Medulla oblongata (tissue), 1 donor: Measurements from ENCODE around the gene BCAS4.

Experiments
- DNase-seq: peaks from one replicate; pipeline ENCODE4 v3.0.0-alpha.2; 2015; ENCODE audit errors: extremely low spot score

BCAS4 gene

DNA sequence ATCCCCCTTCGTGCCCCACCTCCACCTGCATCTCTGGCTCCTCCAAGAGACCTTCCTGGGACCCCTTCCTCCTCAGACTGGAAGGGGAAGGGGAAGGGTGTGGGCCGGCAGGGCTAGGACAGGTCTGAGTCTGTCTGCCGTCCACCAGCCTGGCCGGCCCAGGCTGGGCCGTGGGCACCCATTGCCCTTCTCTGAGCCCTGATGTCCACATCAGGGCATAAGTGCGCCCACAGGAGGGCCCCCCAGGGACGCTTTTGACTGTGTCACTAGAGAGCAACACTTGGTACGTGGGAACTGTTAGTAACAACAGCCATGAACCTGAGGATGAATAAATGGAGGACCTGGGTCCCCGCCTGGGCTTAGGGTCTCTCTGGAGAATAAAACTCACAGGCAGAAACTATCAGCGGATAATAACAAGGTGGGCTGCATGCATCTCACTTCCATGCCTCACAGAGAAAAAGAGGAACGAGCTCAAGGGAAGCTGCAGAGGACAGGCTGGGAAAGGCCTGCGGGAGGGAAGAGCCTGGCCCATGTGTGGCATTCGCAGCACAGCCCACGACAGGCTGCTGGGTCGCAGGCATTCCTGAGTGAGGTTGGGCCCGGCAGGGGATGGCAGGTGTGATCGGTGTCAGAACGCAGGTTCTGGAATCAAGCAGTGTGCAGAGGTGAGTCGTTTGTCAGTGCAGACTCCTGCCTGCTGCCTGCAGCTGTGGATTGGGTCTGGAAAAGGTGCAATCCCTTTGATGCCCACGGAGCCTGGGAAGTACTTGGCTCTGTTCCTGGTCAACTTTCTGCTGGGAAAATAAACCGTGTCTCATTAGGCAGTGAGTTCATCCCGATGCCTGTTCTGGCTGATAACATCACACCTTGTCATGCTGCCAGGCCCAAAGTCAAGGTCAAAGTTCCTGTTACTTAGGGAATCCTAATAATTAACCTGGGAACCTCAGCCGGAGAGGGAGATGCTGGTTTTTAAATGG lies 60.9 kb downstream of the BCAS4 start:
- no peak for DNase-seq

DNA sequence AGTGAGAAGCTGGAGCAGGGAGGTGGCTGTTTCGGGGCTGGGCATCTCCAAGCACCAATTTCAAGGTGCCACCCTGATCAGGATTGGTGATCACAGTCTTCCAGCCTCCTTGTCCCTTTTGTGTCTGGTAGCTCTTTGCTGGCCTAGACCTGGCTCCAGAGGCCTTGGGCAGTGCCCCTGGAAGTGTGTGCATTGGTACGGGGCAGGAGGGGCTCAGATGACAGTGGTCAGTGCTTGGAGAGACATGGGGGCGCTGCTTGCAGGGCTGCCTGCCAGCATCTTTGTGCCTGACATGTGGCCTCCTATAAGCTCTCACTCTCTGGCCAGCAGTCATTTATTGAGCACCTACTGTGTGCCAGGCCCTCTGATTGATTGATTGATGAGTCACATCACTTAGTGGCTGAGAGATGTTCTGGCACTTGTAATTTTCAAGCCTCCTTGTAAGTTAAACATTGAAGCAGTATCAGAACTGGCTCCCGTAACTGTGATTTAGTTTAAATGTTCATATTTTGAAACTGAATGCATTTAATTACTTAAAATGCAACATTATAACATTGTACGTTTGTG lies 61.7 kb downstream of the BCAS4 start:
- DNase-seq: no peak

DNA sequence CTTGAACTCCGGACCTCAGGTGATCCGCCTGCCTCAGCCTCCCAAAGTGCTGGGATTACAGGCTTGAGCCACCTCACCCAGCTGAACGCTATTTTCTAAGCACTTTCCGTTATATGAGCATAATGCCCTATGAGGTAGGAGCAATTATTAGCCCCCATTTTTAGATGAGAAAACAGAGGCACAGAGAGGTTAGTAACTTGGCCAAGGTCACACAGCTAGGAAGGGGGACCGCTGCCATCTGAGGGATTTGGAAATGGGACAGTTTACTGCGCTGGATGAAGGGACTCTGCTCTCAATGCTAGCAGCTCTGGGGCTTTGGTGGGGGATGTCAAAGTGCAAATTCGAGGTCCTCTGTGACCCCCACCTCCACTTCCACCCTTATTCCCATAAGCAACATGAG lies 62.5 kb downstream of the BCAS4 start:
- no peak for DNase-seq

DNA sequence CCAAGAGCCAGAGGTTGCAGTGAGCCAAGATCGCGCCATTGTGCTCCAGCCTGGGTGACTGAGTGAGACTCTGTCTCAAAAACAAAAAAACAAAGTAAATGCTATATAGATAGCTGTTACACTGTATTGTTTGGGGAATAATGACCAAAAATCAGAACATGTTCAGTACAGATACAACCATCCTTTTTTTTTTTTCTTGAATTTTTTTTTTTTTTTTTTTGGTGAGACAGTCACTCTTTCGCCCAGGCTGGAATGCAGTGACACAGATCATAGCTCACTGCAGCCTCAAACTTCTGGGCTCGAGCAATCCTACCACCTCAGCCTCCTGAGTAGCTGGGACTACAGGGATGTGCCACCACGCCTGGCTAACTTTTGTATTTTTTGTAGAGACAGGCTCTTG lies 63.7 kb downstream of the BCAS4 start:
- DNase-seq: no peak

DNA sequence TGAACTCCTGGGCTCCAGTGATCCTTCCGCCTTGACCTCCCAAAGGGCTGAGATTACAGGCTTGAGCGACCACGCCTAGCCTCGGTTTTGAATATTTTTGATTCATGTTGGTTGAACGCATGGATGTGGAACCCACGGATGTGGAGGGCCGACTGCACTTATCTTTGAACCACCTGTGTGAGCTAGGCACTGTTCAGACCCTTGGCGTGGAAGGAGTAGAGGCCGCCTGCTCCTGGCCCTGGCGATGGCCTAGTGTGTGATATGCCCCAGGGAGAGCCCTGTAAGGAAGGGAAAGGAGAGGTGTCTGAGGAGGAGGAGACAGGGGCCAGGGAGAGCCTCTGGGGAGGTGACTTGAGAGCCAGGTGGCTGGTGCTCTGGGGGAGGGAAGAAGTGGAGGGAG lies 64.3 kb downstream of the BCAS4 start:
- DNase-seq: no peak

DNA sequence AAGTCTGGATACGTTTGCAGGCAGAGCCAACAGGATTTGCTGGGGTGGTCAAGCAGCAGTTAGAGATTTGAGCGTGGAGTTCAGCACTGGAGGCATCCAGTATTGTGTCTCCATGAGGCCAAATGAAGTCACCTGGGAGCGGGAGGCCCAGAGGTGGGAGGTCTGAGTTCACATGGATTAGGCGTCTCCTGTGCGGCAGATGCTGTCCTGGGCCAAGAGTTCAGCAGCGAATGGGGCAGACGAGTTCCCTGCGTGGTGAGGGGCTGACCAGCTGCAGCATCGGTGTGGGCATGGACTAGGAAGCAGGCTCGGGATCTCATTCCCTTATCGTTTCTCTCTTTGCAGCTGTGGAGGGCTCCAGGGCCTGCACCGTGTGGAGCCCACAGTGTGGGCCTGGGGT lies 66.2 kb downstream of the BCAS4 start:
- no peak for DNase-seq

DNA sequence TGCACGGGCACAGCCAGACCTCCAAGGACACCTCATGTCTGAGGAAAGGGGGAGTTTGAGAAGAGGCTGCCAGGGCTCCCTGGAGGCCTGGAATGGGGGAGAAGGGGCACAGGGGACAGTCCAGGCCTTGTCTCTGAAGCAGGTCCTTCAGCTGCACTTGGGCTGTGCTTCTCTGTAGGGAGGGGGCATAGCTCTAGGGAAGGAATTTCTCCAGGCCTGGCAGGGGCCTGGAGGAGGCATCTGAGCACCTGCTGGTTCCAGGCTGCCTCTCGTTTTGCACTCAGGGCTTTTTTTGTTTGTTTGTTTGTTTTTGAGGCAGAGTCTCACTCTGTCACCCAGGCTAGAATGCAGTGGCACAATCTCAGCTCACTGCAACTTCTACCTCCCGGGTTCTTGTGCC lies 67.7 kb downstream of the BCAS4 start:
- DNase-seq: no peak

DNA sequence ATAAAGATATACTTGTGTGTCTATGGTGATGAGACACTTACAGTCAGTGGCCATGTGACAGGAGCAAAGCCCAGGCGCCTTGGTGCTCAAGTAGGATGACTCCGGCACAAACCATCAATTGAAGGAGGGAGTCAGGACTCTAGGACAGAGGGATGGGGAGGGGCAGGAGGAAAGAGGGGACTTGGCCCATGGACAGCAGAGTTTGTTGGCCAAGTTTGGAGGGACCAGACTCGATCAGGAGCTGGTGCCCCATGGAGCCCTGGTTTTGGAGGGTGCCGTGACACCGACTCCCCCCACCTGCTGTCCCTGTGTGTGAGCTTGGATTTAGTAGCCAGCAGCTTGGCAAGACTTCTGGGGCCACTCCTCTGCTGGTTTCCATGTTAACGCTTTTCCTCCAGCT lies 70.3 kb downstream of the BCAS4 start:
- DNase-seq: no peak

DNA sequence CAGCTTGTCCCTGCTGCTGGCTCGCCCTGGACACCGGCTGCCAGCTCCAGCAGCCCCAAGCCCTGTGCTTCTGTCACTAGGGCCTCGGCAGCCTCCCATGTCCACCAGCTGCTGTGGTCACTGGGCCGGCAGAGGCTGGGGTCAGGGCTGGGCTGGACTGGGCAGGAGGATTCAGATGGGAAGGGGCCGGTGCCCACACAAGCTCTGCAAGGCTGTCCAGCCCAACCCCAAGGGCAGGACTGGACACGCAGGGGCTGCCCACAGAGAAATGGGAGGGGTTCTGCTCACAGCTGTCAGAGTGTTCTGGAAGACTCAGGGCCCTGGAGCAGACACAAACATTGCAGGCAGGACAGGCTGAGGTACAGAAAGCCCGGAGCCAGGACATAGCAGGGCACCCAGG lies 70.7 kb downstream of the BCAS4 start:
- no peak for DNase-seq

DNA sequence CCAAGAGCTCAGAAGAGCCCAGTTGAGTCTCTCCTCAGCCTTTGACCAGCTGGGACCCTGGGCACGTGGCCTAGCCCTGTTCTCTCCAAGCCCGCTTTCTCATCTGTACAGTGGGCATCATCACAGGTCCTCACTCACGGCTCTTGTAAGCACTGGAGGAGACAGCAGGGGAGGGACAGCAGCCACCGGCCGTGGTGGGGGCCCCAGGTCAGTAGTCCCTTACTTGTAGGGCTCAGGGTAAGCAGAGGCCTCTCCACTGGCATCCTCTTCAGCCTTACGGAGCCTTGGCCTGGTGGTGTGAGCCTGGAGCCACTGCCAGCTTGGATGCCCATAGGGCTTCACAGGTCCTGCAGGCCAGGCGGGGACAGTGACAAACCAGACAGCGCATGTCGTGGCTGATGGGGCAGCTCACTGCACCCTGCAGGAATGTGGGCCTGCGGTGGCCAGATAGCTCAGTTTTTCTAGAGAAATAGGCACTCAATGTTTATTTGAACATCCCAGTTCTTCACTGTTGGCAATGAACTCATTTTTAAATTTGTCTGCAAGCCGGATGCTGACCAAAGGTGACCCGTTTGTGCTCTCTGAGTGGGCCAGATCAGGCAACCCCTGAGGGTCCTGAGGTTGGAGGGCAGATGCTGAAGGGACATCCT lies 71.3 kb downstream of the BCAS4 start:
- DNase-seq: no peak

DNA sequence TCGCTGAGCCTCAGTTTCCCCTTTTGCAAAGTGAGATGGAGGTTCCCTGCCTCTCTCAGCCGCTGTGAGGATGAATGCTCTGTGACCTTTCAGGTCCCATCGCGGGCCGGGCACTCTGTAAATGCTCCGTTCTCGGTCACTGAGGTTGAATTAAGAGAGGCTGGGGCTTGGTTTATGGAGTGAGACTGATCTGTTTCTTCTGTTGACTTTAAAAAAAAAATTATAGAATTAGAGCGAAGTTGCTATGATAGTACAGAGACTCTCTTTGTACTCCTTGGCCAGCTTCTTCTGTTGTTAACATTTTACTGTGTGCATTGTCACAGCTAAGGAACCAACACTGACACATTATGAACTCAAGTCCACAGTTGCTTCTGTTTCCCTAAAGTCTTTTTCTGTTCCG lies 72.0 kb downstream of the BCAS4 start:
- DNase-seq: no peak

DNA sequence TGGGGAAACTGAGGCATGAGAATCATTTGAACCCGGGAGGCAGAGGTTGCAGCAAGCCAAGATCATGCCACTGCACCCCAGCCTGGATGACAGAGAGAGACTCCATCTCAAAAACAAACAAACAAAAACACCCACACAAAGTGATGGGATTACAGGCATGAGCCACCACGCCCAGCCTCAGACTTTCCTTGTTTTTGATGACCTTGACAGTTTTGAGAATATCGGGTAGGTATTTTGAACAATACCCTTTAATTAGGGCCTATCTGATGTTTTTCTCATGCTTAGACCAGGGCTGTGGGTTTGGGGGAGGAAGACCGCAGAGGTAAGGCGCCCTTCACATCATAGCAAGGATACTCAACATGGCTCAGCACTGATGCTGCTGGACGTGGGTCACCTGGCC lies 72.9 kb downstream of the BCAS4 start:
- no peak for DNase-seq

DNA sequence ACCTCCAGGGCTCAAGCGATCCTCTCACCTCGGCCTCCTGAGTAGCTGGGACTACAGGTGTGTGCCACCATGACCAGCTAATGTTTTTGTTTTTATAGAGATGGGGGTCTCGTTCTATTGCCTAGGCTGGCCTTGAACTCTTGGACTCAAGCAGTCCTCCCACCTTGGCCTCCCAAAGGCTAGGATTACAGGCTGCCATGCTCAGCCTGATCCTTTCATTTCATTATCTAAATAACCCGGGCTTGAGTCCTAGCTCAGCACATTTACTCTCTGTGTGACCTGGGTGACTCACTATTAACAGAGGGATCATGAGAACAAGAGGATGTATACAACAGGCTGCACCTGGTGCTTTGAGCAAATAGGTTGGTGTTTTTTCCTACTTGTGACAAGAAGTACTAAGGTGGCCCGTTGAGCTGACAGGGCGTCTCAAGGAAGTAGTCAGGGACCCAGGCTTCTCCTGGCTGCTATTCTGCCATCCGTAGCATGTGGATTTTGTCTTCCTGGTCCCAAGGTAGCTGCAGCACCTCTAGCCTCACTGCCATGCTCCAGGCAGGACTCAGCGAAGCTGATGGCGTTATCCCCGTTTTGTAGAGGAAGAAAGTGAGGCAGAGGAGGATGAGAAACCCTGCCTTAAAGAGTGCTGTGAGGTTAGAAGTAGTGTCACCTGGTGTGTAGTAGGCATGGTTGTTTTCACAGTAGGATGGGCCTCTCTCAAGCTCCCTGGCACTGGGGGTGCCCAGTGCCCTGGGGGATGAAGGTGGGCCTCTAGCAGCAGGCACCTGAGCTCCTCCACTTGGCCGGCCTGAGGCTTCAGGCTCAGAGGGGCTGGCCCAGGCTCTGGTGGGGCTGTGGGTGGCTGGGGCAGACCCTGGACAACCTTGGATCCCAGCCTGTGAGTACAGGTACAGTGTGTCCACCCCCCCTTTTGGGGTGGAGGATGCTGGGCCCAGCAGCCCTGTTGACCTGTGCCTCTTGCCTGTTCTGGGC lies 73.9 kb downstream of the BCAS4 start:
- no peak for DNase-seq

DNA sequence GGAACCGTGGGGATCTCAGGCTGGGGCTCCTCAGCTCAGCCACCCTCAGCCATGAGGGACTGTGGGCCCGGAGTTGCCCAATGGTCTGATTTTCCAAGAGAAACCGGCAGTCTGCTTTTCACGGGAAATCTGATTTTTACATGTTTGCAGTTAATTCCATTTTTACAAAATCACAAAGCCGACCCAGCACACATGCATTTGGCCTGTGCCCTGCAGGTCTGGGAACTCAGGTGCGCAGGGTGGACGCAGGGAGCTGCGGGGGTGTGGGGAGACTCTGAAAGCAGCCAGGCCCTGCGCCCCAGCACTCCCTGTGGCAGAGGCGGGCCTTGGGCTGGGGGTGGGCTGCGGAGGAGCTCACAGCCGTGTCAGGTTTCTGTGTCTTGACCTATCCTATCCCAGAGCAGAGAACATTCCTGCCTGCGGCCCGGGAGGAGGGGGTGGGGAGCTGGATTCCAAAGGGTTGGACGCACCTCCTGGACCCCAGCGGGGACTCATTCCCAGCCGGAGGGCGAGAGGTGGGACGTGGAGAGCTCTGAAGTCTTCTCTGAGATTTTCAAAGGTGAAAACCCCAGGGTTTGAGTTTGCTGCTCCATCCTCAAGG lies 75.8 kb downstream of the BCAS4 start:
- DNase-seq: no peak

DNA sequence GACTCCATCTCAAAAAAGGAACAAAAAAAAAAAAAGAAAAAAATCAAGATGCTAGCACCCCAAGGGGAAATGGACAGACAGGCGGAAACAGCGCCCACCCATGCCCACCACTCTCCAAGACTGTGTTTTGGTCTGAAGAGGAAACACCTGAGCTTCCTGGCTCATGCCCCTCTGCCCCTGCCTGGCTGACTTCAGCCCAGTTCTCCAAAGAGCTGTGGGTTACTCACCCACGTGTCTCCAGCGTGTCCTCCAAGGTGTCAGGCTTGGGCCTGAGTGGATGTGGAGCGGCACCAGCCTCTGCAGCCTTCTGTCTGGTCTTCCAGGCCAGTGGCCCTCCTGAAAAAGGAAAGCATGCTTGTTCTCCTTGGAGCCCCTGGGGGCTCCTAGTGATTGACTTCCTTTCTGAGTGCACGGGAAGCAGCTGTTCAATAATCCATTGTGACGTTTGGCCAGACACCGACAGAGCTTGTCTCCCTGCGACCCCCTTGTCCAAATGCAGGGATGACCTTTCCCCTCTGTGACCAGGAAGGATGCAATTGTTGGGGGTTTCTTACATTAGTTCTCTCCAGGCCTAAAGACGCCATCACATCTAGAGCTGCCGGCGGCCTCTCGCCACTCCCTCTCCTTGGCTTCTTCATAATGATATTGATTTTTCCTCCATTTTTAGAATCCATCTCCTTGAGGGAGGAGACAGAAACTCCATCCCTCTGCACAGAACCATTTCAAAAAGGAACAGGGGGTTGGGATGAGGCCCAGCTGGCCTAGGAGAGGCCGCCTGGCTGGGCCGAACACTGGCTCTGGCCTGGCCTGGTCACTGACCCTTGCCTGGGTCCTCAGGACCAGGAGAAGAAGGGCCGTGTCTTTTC lies 77.9 kb downstream of the BCAS4 start:
- DNase-seq: no peak

DNA sequence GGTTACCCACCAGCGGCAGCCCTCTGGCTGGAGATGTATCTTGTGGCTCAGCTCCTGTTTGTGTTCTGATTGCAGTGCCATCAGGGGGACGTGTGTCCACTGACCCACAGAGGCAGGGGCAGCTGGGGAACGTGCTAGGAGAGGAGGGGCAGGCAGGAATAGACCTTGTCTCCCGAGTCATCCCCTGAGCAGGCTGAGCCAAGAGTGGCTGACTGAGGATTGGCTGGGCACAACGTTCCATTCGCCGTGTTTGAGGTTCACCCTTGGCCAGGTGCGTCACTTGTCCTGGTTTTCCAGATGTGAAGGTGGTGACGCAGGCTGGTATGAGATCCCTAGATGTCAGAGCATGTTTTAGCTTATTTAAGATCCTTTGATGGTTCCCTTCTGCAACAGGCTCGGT lies 78.7 kb downstream of the BCAS4 start:
- DNase-seq: no peak

DNA sequence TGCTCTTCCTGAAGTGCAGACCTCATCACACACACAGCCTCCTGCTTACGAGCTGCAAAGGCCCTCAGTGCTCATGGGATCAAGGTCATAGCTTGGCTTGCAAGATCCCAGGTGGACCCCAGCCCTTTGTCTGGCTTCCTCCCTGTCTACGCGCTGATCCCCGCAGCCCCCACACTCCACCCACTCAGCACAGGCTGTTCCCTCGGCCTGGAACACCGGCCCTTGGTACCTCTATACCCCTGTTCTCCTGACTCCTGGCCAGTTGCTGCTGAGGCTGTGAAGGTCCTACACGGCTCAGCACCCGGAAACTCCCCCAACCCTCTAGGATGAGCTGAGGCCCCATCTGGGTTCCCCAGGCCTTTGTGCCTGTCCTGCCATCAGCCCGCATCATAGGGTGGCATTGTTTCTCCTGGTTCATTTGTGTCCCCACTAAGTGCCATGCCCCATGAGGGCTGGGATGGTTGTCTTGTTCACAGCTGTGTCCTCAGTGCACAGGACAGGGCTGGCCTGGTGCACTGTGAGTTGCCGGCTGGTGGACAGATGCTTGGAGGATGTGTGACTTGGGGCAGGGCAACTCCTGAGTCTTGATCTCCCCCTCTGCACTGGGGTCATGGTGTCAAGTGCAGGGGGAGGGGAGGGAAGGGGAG lies 79.4 kb downstream of the BCAS4 start:
- no peak for DNase-seq

DNA sequence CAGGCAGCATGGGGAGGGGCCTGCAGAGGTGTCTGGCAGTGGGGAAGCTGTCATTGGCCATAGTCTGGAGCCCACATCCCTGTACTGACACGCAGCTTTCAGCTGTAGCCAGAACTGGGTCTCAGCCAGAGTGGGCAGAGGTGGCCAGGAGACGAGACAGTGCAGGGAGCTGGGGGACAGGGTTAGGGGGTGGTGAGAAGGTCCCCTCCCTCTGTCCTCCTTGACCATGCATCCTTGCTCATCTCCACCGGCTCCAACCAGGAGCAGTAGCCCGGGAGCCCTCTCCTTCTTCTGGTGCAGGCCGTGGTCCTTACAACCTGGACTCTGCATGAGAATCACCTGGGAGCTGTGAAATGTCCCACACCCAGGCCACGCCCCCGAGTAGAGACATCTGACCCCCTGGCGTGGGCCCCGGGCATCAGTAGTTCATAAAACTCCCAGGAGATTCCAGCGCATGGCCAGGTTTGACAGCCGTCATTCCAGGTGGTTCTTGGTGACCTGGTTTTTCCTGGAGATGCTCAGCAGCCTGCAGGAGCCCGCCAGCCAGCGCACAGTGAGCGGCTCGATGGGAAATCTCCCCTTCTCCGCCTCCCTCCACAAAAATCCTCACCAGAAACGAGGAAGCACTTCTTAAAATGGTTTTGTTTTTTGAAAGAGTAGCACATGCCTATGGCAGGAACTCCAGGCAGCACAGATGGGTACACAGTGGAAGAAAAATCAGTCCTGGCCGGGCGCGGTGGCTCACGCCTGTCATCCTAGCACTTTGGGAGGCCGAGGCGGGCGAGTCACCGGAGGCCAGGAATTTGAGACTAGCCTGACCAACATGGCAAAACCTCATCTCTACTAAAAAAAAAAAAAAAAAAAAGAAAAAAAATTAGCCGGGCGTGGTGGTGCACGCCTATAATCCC lies 80.2 kb downstream of the BCAS4 start:
- DNase-seq: no peak
